ENCODE measurements around the gene B4GALNT1. TPM values are rescaled to one million over a fixed set of nuclear protein-coding genes. Genes with fewer than 3 reads are reported as not detected.
"Not testable (repeated sequence)": the region's sequence is repeated elsewhere in the genome, so short reads cannot be mapped to it uniquely, and the experiment has no call there.

Gene B4GALNT1
- total RNA-seq, 2 experiments from 2014 or later = 0.84 to 0.99 TPM

GRCh38 chr12:57656408-57656807, 23.4 kb upstream of the B4GALNT1 start:
- POLR2A ChIA-PET; H3K27ac Mint-ChIP-seq; H3K27me3 Mint-ChIP-seq (ENCODE audit: low read depth); H3K36me3 Mint-ChIP-seq (ENCODE audit: low read depth); ATAC-seq; H3K4me1 Mint-ChIP-seq (ENCODE audit: low read depth); DNase-seq; H3K4me3 Mint-ChIP-seq: not testable (repeated sequence)
- peaks cover 20% of the 10 kb centered on the region for H3K9me3 Mint-ChIP-seq (ENCODE audit: insufficient read depth)
- CTCF ChIA-PET = interaction anchor here (1.0 kb wide), 1 partner anchor 73 kb away, joined by 6 read pairs; no protein-coding TSS in a partner anchor

- Mint-ChIP-seq H3K4me1 (ENCODE audit: low read depth) (no peaks in the 10 kb centered on the region), H3K9me3 (ENCODE audit: insufficient read depth) (peaks cover 15% of the 10 kb centered on the region), H3K4me3 (no peak overlapping the region), H3K36me3 (ENCODE audit: low read depth) (peaks cover 1% of the 10 kb centered on the region), H3K27ac (no peak overlapping the region), H3K27me3 (ENCODE audit: low read depth) (peaks cover 6% of the 10 kb centered on the region)
- DNase-seq (no peak), ATAC-seq (no peak)
- CTCF ChIA-PET = no interaction called here
- POLR2A ChIA-PET = interaction anchor here (0.6 kb wide), 1 partner anchor 384 kb away, joined by 3 read pairs; no protein-coding TSS in a partner anchor
Observed at GRCh38 chr12:57655541-57656240, 22.7 kb upstream of the B4GALNT1 start.

GRCh38 chr12:57654042-57654441, 21.0 kb upstream of the B4GALNT1 start:
- H3K27ac Mint-ChIP-seq = no peak overlapping the region
- no peak overlapping the region for H3K4me3 Mint-ChIP-seq
- POLR2A ChIA-PET = no interaction called here
- peaks cover 1% of the 10 kb centered on the region for H3K36me3 Mint-ChIP-seq (ENCODE audit: low read depth)
- CTCF ChIA-PET = no interaction called here
- peaks cover 15% of the 10 kb centered on the region for H3K9me3 Mint-ChIP-seq (ENCODE audit: insufficient read depth)
- H3K4me1 Mint-ChIP-seq (ENCODE audit: low read depth) = no peaks in the 10 kb centered on the region
- ATAC-seq (no peak), DNase-seq (no peak)
- peaks cover 6% of the 10 kb centered on the region for H3K27me3 Mint-ChIP-seq (ENCODE audit: low read depth)

- DNase-seq; H3K36me3 Mint-ChIP-seq (ENCODE audit: low read depth); H3K9me3 Mint-ChIP-seq (ENCODE audit: insufficient read depth); ATAC-seq; POLR2A ChIA-PET; CTCF ChIA-PET; H3K27ac Mint-ChIP-seq; H3K27me3 Mint-ChIP-seq (ENCODE audit: low read depth); H3K4me3 Mint-ChIP-seq; H3K4me1 Mint-ChIP-seq (ENCODE audit: low read depth): not testable (repeated sequence)
Observed at GRCh38 chr12:57646659-57647049, 13.7 kb upstream of the B4GALNT1 start.

- H3K4me1 Mint-ChIP-seq (ENCODE audit: low read depth); H3K9me3 Mint-ChIP-seq (ENCODE audit: insufficient read depth); H3K4me3 Mint-ChIP-seq; H3K27me3 Mint-ChIP-seq (ENCODE audit: low read depth); H3K27ac Mint-ChIP-seq; ATAC-seq; POLR2A ChIA-PET; DNase-seq; H3K36me3 Mint-ChIP-seq (ENCODE audit: low read depth): not testable (repeated sequence)
- CTCF ChIA-PET = interaction anchor here (1.0 to 1.1 kb wide), 2 partner anchors 18 to 40 kb away, joined by 3 read pairs; no protein-coding TSS in a partner anchor
Observed at GRCh38 chr12:57645990-57646658, 13.1 kb upstream of the B4GALNT1 start.

- peaks cover 22% of the 10 kb centered on the region for H3K27me3 Mint-ChIP-seq (ENCODE audit: low read depth)
- H3K4me1 Mint-ChIP-seq (ENCODE audit: low read depth) = no peaks in the 10 kb centered on the region
- ChIA-PET CTCF (interaction anchor here (2.1 kb wide), 1 partner anchor 9 kb away, joined by 8 read pairs; the partner anchor contains the start of gene B4GALNT1), POLR2A (interaction anchor here (0.9 kb wide), 1 partner anchor 14 kb away, joined by 4 read pairs; no protein-coding TSS in a partner anchor)
- no peak overlapping the region for H3K27ac Mint-ChIP-seq
- H3K9me3 Mint-ChIP-seq (ENCODE audit: insufficient read depth) = peaks cover 4% of the 10 kb centered on the region
- DNase-seq (no peak), ATAC-seq (no peak)
- no peaks in the 10 kb centered on the region for H3K36me3 Mint-ChIP-seq (ENCODE audit: low read depth)
- no peak overlapping the region for H3K4me3 Mint-ChIP-seq
Observed at GRCh38 chr12:57641699-57642442, 8.9 kb upstream of the B4GALNT1 start.

- no peak overlapping the region for H3K4me3 Mint-ChIP-seq
- DNase-seq (no peak), ATAC-seq (no peak)
- no peaks in the 10 kb centered on the region for H3K4me1 Mint-ChIP-seq (ENCODE audit: low read depth)
- ChIA-PET CTCF (interaction anchor here (4.4 kb wide), 1 partner anchor 57 kb away, joined by 26 read pairs; no protein-coding TSS in a partner anchor), POLR2A (no interaction called here)
- no peaks in the 10 kb centered on the region for H3K36me3 Mint-ChIP-seq (ENCODE audit: low read depth)
- peaks cover 24% of the 10 kb centered on the region for H3K27me3 Mint-ChIP-seq (ENCODE audit: low read depth)
- no peak overlapping the region for H3K27ac Mint-ChIP-seq
- H3K9me3 Mint-ChIP-seq (ENCODE audit: insufficient read depth) = peaks cover 4% of the 10 kb centered on the region
Observed at GRCh38 chr12:57640175-57641042, 7.4 kb upstream of the B4GALNT1 start.

GRCh38 chr12:57638096-57638495, 5.1 kb upstream of the B4GALNT1 start:
- CTCF ChIA-PET = interaction anchor here (1.0 to 4.4 kb wide), 5 partner anchors 11 to 179 kb away, joined by 3 to 26 read pairs (median 5); no protein-coding TSS in a partner anchor
- POLR2A ChIA-PET = interaction anchor here (0.6 kb wide), 1 partner anchor 83 kb away, joined by 3 read pairs; no protein-coding TSS in a partner anchor

GRCh38 chr12:57637364-57637763, 4.4 kb upstream of the B4GALNT1 start:
- Mint-ChIP-seq H3K4me3 (no peak overlapping the region), H3K9me3 (ENCODE audit: insufficient read depth) (no peaks in the 10 kb centered on the region), H3K4me1 (ENCODE audit: low read depth) (peaks cover 6% of the 10 kb centered on the region), H3K36me3 (ENCODE audit: low read depth) (no peaks in the 10 kb centered on the region), H3K27ac (no peak overlapping the region), H3K27me3 (ENCODE audit: low read depth) (peaks cover 39% of the 10 kb centered on the region)
- CTCF ChIA-PET = interaction anchor here (0.6 to 4.4 kb wide), 7 partner anchors 10 to 179 kb away, joined by 3 to 26 read pairs (median 4); no protein-coding TSS in a partner anchor
- no peak for DNase-seq
- POLR2A ChIA-PET = no interaction called here
- ATAC-seq = no peak

More at GRCh38 chr12:57638096-57638495, 5.1 kb upstream of the B4GALNT1 start:
- Mint-ChIP-seq H3K36me3 (ENCODE audit: low read depth) (no peaks in the 10 kb centered on the region), H3K27ac (no peak overlapping the region), H3K27me3 (ENCODE audit: low read depth) (peaks cover 38% of the 10 kb centered on the region), H3K4me1 (ENCODE audit: low read depth) (peaks cover 6% of the 10 kb centered on the region), H3K9me3 (ENCODE audit: insufficient read depth) (no peaks in the 10 kb centered on the region), H3K4me3 (no peak overlapping the region)
- ATAC-seq (no peak), DNase-seq (no peak)

- H3K36me3 Mint-ChIP-seq (ENCODE audit: low read depth); H3K27ac Mint-ChIP-seq; ATAC-seq; H3K4me1 Mint-ChIP-seq (ENCODE audit: low read depth); H3K9me3 Mint-ChIP-seq (ENCODE audit: insufficient read depth); H3K4me3 Mint-ChIP-seq; DNase-seq: not testable (repeated sequence)
- POLR2A ChIA-PET = interaction anchor here (0.6 to 0.7 kb wide), 2 partner anchors 50 to 87 kb away, joined by 3 read pairs; no protein-coding TSS in a partner anchor
- H3K27me3 Mint-ChIP-seq (ENCODE audit: low read depth) = peaks cover 39% of the 10 kb centered on the region
- CTCF ChIA-PET = interaction anchor here (0.6 to 4.4 kb wide), 4 partner anchors 28 to 160 kb away, joined by 3 to 26 read pairs (median 3); no protein-coding TSS in a partner anchor
Observed at GRCh38 chr12:57636731-57637130, 3.7 kb upstream of the B4GALNT1 start.
